ENCODE data around the gene GFM1.

DNA sequence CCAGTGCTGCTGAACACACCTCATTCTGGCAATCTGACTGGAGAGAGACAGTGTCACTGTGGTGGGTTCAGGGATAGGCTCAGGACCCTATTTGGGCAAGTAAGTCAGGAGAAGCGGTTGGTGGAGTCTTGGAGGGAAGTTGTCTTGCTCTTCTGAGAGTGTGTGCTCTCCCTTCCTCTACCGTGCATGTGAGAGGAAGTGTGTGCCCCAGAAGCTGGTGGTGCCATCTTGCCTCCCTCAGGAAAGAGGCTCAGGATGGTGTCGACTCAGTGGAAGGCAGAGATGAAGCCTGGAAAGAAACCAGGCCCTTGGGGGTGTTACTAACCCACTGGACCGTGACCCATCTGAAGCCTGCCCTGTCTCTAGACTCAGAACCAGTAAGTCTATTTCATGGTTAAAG lies 94.8 kb downstream of the GFM1 start:
- TF ChIP-seq EZH2phosphoT487 (IDR thresholded peaks at IDR 0.05; ENCODE audit: unreplicated experiment) (no peak), CREB1 (CRISPR knock-in tag; IDR thresholded peaks at IDR 0.05; ENCODE audit: low read depth) (no peak)
